GM19328 (cell line): ENCODE measurements around the gene MYLK3.
"Not testable (repeated sequence)": the region's sequence is repeated elsewhere in the genome, so short reads cannot be mapped to it uniquely, and the experiment has no call there.

Experiments
- ATAC-seq: cut with Tn5 transposase; IDR thresholded peaks from one replicate; pipeline ENCODE4 v1.9.1; 2021; ENCODE audit warnings: mild to moderate bottlenecking, moderate library complexity; ENCODE audit not compliant: unreplicated experiment

The MYLK3 gene

GRCh38 chr16:46747777-46748651 is at the start of gene MYLK3:
TSS of gene MYLK3 (minus strand) at chr16:46748344. CDS start at chr16:46748193, 151 bp downstream.
- no peak for ATAC-seq

DNA sequence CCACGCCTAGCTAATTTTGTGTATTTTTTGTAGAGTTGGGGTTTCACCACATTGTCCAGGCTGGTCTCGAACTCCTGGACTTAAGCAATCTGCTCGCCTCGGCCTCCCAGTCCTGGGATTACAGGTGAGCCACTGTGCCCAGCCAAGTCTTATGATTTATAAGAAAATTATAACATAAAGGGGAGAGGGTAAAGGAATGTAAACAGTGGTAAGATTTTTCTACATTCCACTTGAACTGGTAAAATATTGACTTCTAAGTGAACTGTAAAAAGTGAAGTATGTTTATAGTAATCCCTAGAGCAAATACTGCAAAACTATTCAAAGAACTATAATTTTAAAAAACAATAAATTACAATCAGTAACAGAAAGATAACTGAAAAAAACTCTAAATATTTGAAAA is 49.4 kb upstream of the MYLK3 start:
- no peak for ATAC-seq

DNA sequence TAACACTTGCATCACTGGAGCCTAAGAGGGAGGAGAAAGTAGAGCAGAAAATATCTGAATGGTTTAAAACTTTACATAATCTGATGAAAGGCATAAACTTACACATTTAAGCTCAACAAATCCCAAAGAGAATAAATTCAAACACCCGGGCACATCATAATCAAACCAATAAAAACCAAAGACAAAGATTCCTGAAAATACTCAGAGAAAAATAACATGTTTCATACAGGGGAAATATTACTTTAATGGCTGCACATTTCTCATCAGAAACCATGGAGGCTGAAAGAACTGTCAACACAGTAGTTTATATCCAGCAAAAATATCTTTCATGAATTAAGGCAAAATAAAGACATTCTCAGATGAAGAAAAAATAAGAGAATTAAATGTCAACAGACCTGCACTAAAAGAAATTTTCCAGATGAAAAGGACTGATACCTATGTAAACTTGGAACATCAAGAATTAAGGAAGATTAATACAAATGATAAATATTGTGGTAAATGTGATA is 48.7 kb upstream of the MYLK3 start:
- no peak for ATAC-seq

- ATAC-seq = no peak
These were observed 45.7 kb upstream of the MYLK3 start for GRCh38 chr16:46793841-46794240.

DNA sequence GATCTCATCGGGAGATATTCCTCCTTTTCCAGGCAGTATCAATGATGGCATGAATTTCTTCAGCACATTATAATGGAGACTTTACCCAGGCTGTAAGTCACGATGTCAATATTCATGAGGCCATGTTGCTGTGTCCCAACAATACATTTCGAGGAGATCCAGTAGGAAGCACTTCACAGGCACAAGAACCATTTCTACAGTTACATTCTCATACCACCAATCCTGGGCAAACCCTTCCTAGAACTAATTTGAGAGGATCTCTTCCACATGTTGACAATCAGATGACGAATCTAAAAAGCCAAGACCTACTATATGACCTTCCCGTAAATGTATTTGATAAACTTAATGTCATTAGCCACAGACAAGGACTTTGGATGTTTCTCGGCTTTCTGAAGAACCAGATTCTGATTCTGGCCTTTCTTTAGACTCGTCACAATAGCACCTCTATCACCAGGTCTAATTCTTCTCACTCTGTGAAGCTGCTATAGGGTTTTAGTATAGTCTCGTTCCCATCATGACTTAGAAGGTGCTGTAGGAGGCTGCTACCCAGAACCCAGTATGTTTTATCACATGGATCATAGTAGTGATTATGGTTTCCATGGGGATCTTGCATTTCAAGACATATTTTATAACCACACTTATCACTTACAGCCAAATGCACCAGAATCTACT is 42.6 kb upstream of the MYLK3 start:
- no peak for ATAC-seq

GRCh38 chr16:46789499-46790414 is 41.6 kb upstream of the MYLK3 start:
- peak; percentile 80 for ATAC-seq

DNA sequence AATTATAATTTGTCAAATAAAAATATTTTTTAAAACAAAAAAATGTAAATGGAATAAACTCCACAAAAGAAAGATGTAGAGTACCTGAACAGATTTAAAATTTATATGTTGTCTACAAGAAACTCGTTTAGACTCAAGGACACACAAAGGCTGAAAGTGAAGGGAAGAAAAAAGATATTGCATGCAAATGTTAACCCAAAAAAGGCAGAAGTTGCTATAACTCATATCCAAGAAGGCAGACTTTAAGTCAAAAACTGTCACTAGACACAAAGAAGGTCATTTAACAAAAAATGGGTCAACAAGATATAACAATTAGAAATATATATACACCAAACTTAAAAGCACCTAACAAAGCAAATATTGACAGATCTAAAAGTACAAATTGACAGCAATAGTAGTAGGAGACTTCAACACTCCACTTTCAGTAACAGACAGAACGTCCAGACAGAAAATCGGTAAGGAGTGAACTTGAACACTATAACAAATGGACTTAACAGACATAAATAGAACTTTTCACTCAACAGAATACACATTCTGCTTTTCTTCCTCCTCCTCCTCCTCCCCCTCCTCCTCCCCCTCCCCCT is 40.8 kb upstream of the MYLK3 start:
- ATAC-seq = no peak

- ATAC-seq = no peak
These were observed 39.8 kb upstream of the MYLK3 start for GRCh38 chr16:46787909-46788308.

- ATAC-seq = no peak
These were observed 37.1 kb upstream of the MYLK3 start for GRCh38 chr16:46785076-46785845.

DNA sequence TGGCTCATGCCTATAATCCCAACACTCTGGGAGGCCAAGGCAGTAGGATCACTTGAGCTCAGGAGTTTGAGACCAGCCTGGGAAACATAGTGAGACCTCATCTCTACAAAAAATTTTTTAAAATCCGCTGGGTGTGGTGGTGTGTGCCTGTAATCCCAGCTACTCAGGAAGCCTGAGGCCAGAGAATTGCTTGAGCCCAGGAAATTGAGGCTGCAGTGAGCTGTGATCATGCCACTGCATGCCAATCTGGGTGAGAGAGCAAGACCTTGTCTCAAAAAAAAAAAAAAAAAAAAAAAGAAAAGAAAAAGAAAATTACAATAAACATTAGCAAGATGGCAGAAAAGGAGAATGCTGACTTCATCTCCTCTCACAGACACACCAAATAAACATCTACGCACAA is 36.4 kb upstream of the MYLK3 start:
- ATAC-seq = not testable (repeated sequence)

DNA sequence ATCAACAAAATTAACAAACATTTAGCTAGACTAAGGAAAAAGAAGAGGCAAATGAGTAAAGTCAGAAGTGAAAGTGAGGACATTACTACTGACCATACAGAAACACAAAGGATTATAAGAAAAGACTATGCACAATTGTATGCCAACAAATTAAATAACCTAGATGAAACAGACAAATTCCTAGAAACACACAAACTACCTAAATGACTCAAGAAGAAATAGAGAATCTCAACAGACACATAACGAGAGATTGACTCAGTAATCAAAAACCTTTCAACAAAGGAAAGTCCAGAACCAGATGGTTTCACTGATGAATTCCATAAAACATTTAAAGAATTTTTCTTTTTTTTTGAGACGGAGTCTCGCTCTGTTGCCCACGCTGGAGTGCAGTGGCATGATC is 35.7 kb upstream of the MYLK3 start:
- ATAC-seq = no peak

DNA sequence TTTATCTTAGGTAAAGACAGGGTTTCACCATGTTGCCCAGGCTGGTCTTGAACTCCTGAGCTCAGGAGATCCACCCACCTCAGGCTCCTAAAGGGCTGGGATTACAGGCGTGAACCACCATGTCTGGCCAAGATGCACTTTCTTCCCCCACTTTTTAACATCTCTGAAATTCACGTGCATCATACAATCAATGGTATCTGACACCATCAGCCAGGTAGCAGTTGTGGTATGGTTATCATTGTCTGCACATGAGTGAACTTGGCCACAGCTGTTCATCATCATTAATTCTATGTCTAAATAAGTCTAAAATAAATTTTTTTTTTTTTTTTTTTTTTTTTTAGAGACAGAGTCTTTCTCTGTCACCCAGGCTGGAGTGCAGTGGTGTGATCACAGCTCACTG is 34.2 kb upstream of the MYLK3 start:
- ATAC-seq = no peak

DNA sequence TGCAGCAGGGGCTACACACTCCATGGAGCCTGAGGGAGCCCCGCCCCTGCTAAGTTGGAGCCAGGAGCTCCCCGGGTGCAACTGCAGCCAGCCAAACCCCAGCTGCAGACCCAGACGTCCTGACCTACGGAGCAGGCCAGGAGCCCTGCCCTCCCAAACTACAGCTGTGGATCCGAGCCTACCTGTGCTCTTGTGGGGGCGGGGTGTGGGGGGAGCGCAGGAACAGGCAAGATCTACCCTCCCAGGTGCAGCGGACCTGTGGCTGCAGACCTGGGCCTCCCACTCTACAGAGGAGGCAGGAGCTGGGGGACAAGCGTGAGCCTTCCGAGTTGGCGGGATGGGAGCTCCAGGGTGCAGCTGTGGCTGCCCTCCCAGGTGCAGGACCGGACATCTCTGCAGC is 29.7 kb upstream of the MYLK3 start:
- no peak for ATAC-seq

DNA sequence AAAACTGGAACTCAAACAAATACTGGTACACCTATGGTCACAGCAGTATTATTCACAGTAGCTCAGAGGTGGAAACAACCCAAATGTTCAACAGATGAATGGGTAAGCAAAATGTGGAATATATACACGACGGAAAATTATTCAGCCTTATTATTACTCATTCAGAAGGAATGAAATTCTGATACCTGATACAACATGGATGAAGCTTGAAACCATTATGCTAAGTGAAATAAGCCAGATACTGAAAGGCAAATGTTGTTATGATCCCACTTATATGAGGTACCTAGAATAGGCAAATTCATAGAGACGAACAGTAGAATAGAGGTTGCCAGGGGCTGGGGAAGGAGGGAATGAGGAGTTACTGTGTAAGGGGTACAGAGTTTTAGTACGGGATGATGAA is 27.1 kb upstream of the MYLK3 start:
- peak; percentile 14 for ATAC-seq

- ATAC-seq = peak; percentile 70
These were observed 26.6 kb upstream of the MYLK3 start for GRCh38 chr16:46774743-46775177.

DNA sequence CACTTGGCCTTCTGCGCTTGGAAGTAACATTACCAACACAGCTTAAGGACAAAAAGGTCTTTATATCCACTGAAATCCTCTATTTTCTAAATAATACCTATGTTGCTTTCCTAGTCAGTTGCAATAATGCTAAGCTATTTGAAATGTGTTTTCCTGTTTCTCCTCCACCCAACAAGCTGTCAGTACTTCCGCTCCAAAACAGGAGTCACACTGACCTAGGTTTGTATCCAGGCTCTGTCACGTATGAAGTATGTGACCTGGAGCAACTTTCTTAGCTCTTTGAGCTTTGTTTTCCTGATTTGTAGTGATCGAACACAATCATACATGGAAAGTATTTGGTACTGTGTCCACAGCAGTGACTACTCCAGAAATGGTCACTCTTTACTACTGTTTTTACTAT is 24.3 kb upstream of the MYLK3 start:
- ATAC-seq = no peak

GRCh38 chr16:46768809-46769208 is 20.7 kb upstream of the MYLK3 start:
- no peak for ATAC-seq

DNA sequence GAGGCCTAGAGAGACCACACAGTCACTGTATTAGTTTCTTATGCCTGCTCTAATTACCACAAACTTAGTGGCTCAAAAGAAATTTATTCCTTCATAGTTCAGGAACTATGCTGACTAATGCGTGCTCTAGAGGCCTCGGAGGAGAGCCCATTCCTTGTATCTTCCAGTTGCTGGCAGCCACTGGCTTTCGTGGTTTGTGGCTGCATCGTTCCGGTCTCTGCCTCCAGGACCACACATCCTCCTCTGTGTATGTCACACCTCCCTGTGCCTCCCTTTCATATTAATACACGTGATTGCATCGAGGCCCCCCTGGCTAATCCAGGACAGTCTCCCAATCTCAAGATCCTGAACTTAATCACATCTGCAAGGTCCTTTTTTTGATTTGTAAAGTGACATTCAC is 16.9 kb upstream of the MYLK3 start:
- ATAC-seq = no peak

DNA sequence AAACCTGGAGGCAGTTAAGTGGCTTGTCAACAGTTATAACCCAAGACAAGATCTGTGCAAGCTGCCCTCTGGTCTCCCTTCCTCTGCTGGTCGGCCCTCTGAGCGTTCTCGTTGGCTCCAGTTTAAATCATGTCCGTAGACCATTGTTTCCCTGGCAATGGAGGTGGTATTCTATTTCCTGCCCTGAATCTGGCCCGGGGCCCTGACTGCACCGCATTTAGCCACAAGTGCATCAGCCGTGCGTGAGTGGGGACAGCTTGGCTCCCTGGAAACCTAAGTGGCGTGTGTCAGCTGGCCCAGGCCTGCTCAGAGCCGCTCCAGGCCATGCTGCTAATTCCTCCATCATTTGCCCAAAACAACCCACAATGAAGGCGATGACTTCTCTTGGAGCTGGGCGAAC is 15.0 kb upstream of the MYLK3 start:
- no peak for ATAC-seq

DNA sequence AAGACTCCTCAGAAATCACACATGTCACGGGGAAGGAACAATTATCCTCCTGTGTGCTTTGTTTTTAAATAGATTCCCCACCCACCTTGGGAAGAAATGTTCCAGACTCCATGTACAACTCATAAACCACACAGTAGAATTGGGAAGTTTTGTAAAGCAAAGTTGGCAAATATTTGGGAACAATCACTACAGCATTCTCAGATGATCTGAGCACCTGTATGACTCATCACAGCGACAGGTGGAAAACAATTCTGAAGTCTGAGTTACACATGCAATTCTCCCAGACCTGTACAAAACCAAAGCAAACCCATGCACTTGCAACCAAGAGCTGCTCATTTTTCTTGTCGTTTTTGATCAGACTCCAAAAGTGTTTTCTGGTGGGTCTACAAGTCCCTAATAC is 14.4 kb upstream of the MYLK3 start:
- no peak for ATAC-seq
